ENCODE results near the gene DAG1.

The DAG1 gene

DNA sequence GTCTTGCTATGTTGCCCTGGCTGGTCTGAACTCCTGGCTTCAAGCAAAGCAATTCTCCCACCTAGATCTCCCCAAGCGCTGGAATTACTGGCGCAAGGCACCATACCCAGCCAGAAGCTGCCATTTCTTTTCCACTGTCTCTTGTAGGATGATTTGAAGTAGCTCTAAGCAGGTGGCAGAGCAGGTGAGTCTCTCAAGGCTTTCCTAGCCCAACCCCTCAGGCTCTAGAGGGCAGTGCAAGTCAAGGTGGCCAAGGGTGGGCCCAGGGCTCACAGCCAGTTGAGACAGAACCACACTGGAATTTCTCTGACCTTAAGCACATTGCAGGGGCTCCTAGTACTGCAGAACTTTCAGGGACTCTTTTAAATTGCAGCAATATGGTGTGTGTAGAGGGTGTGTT is 15.6 kb upstream of the DAG1 start:
- no peak overlapping the region for H3K27ac ChIP-seq (ENCODE audit: poor library complexity, severe bottlenecking)
- H3K27me3 ChIP-seq (ENCODE audit: insufficient read depth, poor library complexity, severe bottlenecking) = no peaks in the 10 kb centered on the region
- no peaks in the 10 kb centered on the region for H3K36me3 ChIP-seq (ENCODE audit: low read depth)
- ATAC-seq (ENCODE audit: low read depth) = peak; percentile 92
- peak; percentile 68 for TF ChIP-seq CTCF (IDR thresholded peaks at IDR 0.05; ENCODE audit: poor library complexity, severe bottlenecking)
- no peak for DNase-seq (ENCODE audit: low spot score)
- no peak overlapping the region for H3K4me3 ChIP-seq (ENCODE audit: severe bottlenecking)
- no peaks in the 10 kb centered on the region for H3K9me3 ChIP-seq (ENCODE audit: severe bottlenecking)
- H3K4me1 ChIP-seq (ENCODE audit: insufficient read depth, poor library complexity, severe bottlenecking) = no peaks in the 10 kb centered on the region

- H3K4me3 ChIP-seq (ENCODE audit: severe bottlenecking) = no peak overlapping the region
- peak overlapping the region; percentile 0 for H3K27ac ChIP-seq (ENCODE audit: poor library complexity, severe bottlenecking)
- TF ChIP-seq CTCF (IDR thresholded peaks at IDR 0.05; ENCODE audit: poor library complexity, severe bottlenecking) = no peak
- H3K9me3 ChIP-seq (ENCODE audit: severe bottlenecking) = no peaks in the 10 kb centered on the region
- ATAC-seq (ENCODE audit: low read depth) = no peak
- no peaks in the 10 kb centered on the region for H3K27me3 ChIP-seq (ENCODE audit: insufficient read depth, poor library complexity, severe bottlenecking)
- no peak for DNase-seq (ENCODE audit: low spot score)
- no peaks in the 10 kb centered on the region for H3K4me1 ChIP-seq (ENCODE audit: insufficient read depth, poor library complexity, severe bottlenecking)
- no peaks in the 10 kb centered on the region for H3K36me3 ChIP-seq (ENCODE audit: low read depth)
Observed at GRCh38 chr3:49454898-49455681, 15.0 kb upstream of the DAG1 start.

DNA sequence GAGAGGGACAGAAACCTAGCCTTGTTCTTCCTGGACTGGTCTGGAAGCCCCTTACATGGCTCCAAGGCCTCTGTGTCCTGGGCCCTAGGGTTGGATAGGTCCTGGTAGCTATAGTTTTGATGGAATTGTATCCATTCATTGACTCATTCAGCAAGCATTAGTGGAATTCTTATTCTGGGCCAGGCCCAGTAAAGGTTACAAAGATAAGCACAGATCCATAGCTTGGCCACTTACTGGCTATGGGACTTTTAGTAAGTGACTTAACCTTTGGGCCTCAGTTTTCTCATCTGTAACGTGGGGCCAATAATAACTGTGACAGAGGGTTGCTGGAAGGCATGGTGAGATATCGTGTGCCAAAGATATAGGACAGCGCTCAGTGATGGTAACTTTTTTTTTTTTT is 13.6 kb upstream of the DAG1 start:
- Histone ChIP-seq H3K36me3 (ENCODE audit: low read depth) (no peaks in the 10 kb centered on the region), H3K27me3 (ENCODE audit: insufficient read depth, poor library complexity, severe bottlenecking) (no peaks in the 10 kb centered on the region), H3K4me3 (ENCODE audit: severe bottlenecking) (no peak overlapping the region), H3K9me3 (ENCODE audit: severe bottlenecking) (no peaks in the 10 kb centered on the region), H3K4me1 (ENCODE audit: insufficient read depth, poor library complexity, severe bottlenecking) (peaks cover 7% of the 10 kb centered on the region), H3K27ac (ENCODE audit: poor library complexity, severe bottlenecking) (no peak overlapping the region)
- no peak for DNase-seq (ENCODE audit: low spot score)
- ATAC-seq (ENCODE audit: low read depth) = peak; percentile 28; the same call in 1 of the 3 replicates
- no peak for TF ChIP-seq CTCF (IDR thresholded peaks at IDR 0.05; ENCODE audit: poor library complexity, severe bottlenecking)

- H3K27me3 ChIP-seq (ENCODE audit: insufficient read depth, poor library complexity, severe bottlenecking) = no peaks in the 10 kb centered on the region
- peaks cover 16% of the 10 kb centered on the region for H3K4me1 ChIP-seq (ENCODE audit: insufficient read depth, poor library complexity, severe bottlenecking)
- TF ChIP-seq CTCF (IDR thresholded peaks at IDR 0.05; ENCODE audit: poor library complexity, severe bottlenecking) = no peak
- no peak for DNase-seq (ENCODE audit: low spot score)
- H3K9me3 ChIP-seq (ENCODE audit: severe bottlenecking) = no peaks in the 10 kb centered on the region
- H3K36me3 ChIP-seq (ENCODE audit: low read depth) = no peaks in the 10 kb centered on the region
- no peak overlapping the region for H3K4me3 ChIP-seq (ENCODE audit: severe bottlenecking)
- peak overlapping the region; percentile 53 for H3K27ac ChIP-seq (ENCODE audit: poor library complexity, severe bottlenecking)
- ATAC-seq (ENCODE audit: low read depth) = no peak
Observed at GRCh38 chr3:49460188-49460890, 9.7 kb upstream of the DAG1 start.

GRCh38 chr3:49460956-49461355 is 9.1 kb upstream of the DAG1 start:
- no peaks in the 10 kb centered on the region for H3K9me3 ChIP-seq (ENCODE audit: severe bottlenecking)
- H3K27ac ChIP-seq (ENCODE audit: poor library complexity, severe bottlenecking) = peak overlapping the region; percentile 53
- DNase-seq (ENCODE audit: low spot score) (no peak), ATAC-seq (ENCODE audit: low read depth) (no peak)
- no peaks in the 10 kb centered on the region for H3K36me3 ChIP-seq (ENCODE audit: low read depth)
- H3K4me3 ChIP-seq (ENCODE audit: severe bottlenecking) = no peak overlapping the region
- no peak for TF ChIP-seq CTCF (IDR thresholded peaks at IDR 0.05; ENCODE audit: poor library complexity, severe bottlenecking)
- no peaks in the 10 kb centered on the region for H3K27me3 ChIP-seq (ENCODE audit: insufficient read depth, poor library complexity, severe bottlenecking)
- H3K4me1 ChIP-seq (ENCODE audit: insufficient read depth, poor library complexity, severe bottlenecking) = peaks cover 16% of the 10 kb centered on the region
